ENCODE measurements around the gene DR1. TPM values are rescaled to one million over a fixed set of nuclear protein-coding genes. Genes with fewer than 3 reads are reported as not detected.

Gene DR1
- total RNA-seq, 1 donor from 2014 or later = 78.3 TPM

GRCh38 chr1:93360111-93360510 lies 14.4 kb downstream of the DR1 start:
- no peak overlapping the region for H3K9ac ChIP-seq
- H2AFZ ChIP-seq (replicated peaks) = no peak overlapping the region
- no peak overlapping the region for H3K4me3 ChIP-seq
- H3K4me1 ChIP-seq = no peaks in the 10 kb centered on the region
- H3K9me3 ChIP-seq (ENCODE audit: low read depth) = no peaks in the 10 kb centered on the region
- peaks cover 67% of the 10 kb centered on the region for H3K79me2 ChIP-seq (ENCODE audit: low read depth)
- no peaks in the 10 kb centered on the region for H3K4me1 Mint-ChIP-seq
- no peak overlapping the region for H3K4me3 Mint-ChIP-seq
- peaks cover 8% of the 10 kb centered on the region for H4K20me1 ChIP-seq (ENCODE audit: low read depth)
- no peak overlapping the region for H3K4me2 ChIP-seq
- H3K9me3 Mint-ChIP-seq = no peaks in the 10 kb centered on the region
- no peaks in the 10 kb centered on the region for H3K27me3 Mint-ChIP-seq (ENCODE audit: insufficient read depth, low read depth)
- no peak for DNase-seq (ENCODE audit: low spot score)
- H3F3A ChIP-seq (ENCODE audit: low read depth) = peaks cover 4% of the 10 kb centered on the region
- no peak overlapping the region for H3K27ac Mint-ChIP-seq
- H3K36me3 ChIP-seq = peaks cover 12% of the 10 kb centered on the region
- no peak overlapping the region for H3K27ac ChIP-seq
- no peaks in the 10 kb centered on the region for H3K27me3 ChIP-seq
- peaks cover 16% of the 10 kb centered on the region for H3K36me3 Mint-ChIP-seq
- TF ChIP-seq EZH2 (IDR thresholded peaks at IDR 0.05) (no peak), EZH2phosphoT487 (IDR thresholded peaks at IDR 0.05) (no peak)

DNA sequence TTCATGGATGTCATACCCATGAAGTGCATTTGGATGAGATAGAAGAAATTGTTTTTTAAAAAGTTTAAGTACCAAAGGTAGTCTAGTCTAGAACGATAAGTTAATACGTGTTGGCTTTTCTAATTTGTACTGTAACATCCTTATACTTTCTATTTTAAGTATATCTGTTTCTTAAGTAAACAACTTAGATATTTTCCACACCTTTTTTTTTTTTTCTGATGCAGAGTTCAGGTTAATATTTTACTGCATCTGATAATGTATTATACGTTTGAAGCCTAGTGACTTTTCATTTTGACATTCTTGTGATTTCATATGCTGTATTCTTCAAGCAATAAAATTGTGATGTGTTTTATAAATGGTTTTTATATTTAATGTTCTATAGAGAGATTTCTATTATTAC lies 16.5 kb downstream of the DR1 start:
- H3K9ac ChIP-seq = no peak overlapping the region
- Mint-ChIP-seq H3K9me3 (no peaks in the 10 kb centered on the region), H3K27ac (no peak overlapping the region), H3K36me3 (peaks cover 13% of the 10 kb centered on the region), H3K27me3 (ENCODE audit: insufficient read depth, low read depth) (no peaks in the 10 kb centered on the region), H3K4me1 (no peaks in the 10 kb centered on the region), H3K4me3 (no peak overlapping the region)
- TF ChIP-seq, protein P1, sequence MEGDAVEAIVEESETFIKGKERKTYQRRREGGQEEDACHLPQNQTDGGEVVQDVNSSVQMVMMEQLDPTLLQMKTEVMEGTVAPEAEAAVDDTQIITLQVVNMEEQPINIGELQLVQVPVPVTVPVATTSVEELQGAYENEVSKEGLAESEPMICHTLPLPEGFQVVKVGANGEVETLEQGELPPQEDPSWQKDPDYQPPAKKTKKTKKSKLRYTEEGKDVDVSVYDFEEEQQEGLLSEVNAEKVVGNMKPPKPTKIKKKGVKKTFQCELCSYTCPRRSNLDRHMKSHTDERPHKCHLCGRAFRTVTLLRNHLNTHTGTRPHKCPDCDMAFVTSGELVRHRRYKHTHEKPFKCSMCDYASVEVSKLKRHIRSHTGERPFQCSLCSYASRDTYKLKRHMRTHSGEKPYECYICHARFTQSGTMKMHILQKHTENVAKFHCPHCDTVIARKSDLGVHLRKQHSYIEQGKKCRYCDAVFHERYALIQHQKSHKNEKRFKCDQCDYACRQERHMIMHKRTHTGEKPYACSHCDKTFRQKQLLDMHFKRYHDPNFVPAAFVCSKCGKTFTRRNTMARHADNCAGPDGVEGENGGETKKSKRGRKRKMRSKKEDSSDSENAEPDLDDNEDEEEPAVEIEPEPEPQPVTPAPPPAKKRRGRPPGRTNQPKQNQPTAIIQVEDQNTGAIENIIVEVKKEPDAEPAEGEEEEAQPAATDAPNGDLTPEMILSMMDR (IDR thresholded peaks at IDR 0.05) = no peak
- TF ChIP-seq EZH2phosphoT487 (IDR thresholded peaks at IDR 0.05) (no peak), EZH2 (IDR thresholded peaks at IDR 0.05) (no peak)
- H3K27me3 ChIP-seq = no peaks in the 10 kb centered on the region
- no peak overlapping the region for H3K4me3 ChIP-seq
- H2AFZ ChIP-seq (replicated peaks) = no peak overlapping the region
- no peaks in the 10 kb centered on the region for H3K4me1 ChIP-seq
- H3K4me2 ChIP-seq = no peak overlapping the region
- H3K9me3 ChIP-seq (ENCODE audit: low read depth) = no peaks in the 10 kb centered on the region
- peaks cover 8% of the 10 kb centered on the region for H4K20me1 ChIP-seq (ENCODE audit: low read depth)
- H3F3A ChIP-seq (ENCODE audit: low read depth) = peaks cover 4% of the 10 kb centered on the region
- H3K79me2 ChIP-seq (ENCODE audit: low read depth) = peaks cover 47% of the 10 kb centered on the region
- DNase-seq (ENCODE audit: low spot score) = no peak
- H3K27ac ChIP-seq = no peak overlapping the region
- peaks cover 12% of the 10 kb centered on the region for H3K36me3 ChIP-seq

GRCh38 chr1:93365813-93366212 lies 20.1 kb downstream of the DR1 start:
- H3K27ac Mint-ChIP-seq = no peak overlapping the region
- Histone ChIP-seq H3K4me2 (no peak overlapping the region), H2AFZ (replicated peaks) (no peak overlapping the region), H3K27me3 (no peaks in the 10 kb centered on the region), H3K9ac (no peak overlapping the region), H3K79me2 (ENCODE audit: low read depth) (peaks cover 14% of the 10 kb centered on the region), H3K9me3 (ENCODE audit: low read depth) (no peaks in the 10 kb centered on the region), H3K27ac (no peak overlapping the region), H3K36me3 (peaks cover 9% of the 10 kb centered on the region), H3F3A (ENCODE audit: low read depth) (peaks cover 4% of the 10 kb centered on the region), H3K4me3 (no peak overlapping the region), H3K4me1 (no peaks in the 10 kb centered on the region), H4K20me1 (ENCODE audit: low read depth) (peaks cover 4% of the 10 kb centered on the region)
- no peaks in the 10 kb centered on the region for H3K4me1 Mint-ChIP-seq
- no peak for DNase-seq (ENCODE audit: low spot score)
- H3K36me3 Mint-ChIP-seq = peaks cover 19% of the 10 kb centered on the region
- no peak overlapping the region for H3K4me3 Mint-ChIP-seq
- no peaks in the 10 kb centered on the region for H3K9me3 Mint-ChIP-seq
- H3K27me3 Mint-ChIP-seq (ENCODE audit: insufficient read depth, low read depth) = no peaks in the 10 kb centered on the region
- TF ChIP-seq EZH2phosphoT487 (IDR thresholded peaks at IDR 0.05) = no peak
- TF ChIP-seq, protein P1 (IDR thresholded peaks at IDR 0.05) = no peak
- TF ChIP-seq EZH2 (IDR thresholded peaks at IDR 0.05) = no peak

GRCh38 chr1:93369734-93370133 lies 24.0 kb downstream of the DR1 start:
- no peak overlapping the region for H3K4me3 Mint-ChIP-seq
- H3K4me1 Mint-ChIP-seq = no peaks in the 10 kb centered on the region
- TF ChIP-seq EZH2phosphoT487 (IDR thresholded peaks at IDR 0.05) (no peak), EZH2 (IDR thresholded peaks at IDR 0.05) (no peak)
- TF ChIP-seq, protein P1 (IDR thresholded peaks at IDR 0.05) = no peak
- H4K20me1 ChIP-seq (ENCODE audit: low read depth) = no peaks in the 10 kb centered on the region
- no peak overlapping the region for H3K27ac ChIP-seq
- H3K27me3 Mint-ChIP-seq (ENCODE audit: insufficient read depth, low read depth) = peaks cover 4% of the 10 kb centered on the region
- no peaks in the 10 kb centered on the region for H3K36me3 ChIP-seq
- H3K9me3 ChIP-seq (ENCODE audit: low read depth) = no peaks in the 10 kb centered on the region
- no peak overlapping the region for H2AFZ ChIP-seq (replicated peaks)
- H3K9me3 Mint-ChIP-seq = no peaks in the 10 kb centered on the region
- no peaks in the 10 kb centered on the region for H3K27me3 ChIP-seq
- DNase-seq (ENCODE audit: low spot score) = no peak
- H3K27ac Mint-ChIP-seq = no peak overlapping the region
- no peak overlapping the region for H3K4me2 ChIP-seq
- peaks cover 17% of the 10 kb centered on the region for H3K36me3 Mint-ChIP-seq
- no peaks in the 10 kb centered on the region for H3F3A ChIP-seq (ENCODE audit: low read depth)
- H3K4me3 ChIP-seq = no peak overlapping the region
- no peak overlapping the region for H3K9ac ChIP-seq
- H3K79me2 ChIP-seq (ENCODE audit: low read depth) = no peaks in the 10 kb centered on the region
- no peaks in the 10 kb centered on the region for H3K4me1 ChIP-seq
